ENCODE data around the gene NCOA7. TPM values are rescaled to one million over a fixed set of nuclear protein-coding genes. Genes with fewer than 3 reads are reported as not detected.

The NCOA7 gene
- total and polyA plus RNA-seq, 10 of the 15 experiments (the other 5 are each of a cell fraction or from before 2014, with no cell fraction given): 18.9 to 50.3 (median 34.2) TPM

DNA sequence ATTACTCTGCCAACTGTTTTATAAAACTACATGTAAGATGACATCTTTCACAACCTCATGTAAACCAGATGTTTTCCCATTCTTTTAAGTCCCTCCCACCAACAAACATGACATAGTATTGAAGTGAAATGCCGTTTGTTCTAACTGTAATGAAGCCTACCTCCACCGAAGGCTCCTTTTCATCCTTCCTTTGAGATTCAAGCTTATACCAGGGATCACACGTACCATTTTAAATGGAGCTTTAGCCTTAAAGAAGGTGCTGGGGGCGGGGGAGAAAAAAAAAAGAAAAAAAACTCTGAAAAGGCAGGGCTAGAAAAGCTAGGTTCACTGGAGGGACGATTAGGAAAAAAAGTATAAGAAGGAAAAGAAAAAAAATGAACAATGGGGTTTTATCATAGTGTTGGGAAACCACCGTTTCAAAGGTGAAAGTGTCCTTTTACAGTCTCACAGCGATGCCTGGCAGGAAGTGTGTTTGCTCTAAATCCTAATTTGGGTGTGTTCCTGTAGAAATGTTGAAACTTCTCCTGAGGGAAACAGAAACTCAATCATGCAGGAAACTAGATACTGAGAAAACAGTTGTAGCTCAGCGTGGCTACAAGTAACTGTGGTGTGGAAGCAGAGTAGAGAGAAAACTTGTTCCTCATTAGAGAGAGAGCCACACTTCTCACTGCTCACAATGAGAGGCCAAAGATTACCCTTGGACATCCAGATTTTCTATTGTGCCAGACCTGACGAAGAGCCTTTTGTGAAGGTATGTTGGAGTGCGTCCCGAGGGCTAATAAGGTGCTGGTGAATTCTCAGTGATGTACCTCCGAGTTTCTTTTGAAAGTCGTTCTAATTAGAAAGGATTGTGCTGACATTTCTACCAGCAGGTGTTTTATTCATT, 128.2 kb downstream of the NCOA7 start (continued):
- TF ChIP-seq MEF2A (IDR thresholded peaks at IDR 0.05; ENCODE audit: insufficient read depth, low read depth, low read length): 0 out of 2 replicates have a peak, but pooled peaks have one; percentile 6
- peak; percentile 61; the same call in 1 of the 2 replicates for TF ChIP-seq SMAD5 (IDR thresholded peaks at IDR 0.05; ENCODE audit: low read depth)
- TF ChIP-seq, protein P1, sequence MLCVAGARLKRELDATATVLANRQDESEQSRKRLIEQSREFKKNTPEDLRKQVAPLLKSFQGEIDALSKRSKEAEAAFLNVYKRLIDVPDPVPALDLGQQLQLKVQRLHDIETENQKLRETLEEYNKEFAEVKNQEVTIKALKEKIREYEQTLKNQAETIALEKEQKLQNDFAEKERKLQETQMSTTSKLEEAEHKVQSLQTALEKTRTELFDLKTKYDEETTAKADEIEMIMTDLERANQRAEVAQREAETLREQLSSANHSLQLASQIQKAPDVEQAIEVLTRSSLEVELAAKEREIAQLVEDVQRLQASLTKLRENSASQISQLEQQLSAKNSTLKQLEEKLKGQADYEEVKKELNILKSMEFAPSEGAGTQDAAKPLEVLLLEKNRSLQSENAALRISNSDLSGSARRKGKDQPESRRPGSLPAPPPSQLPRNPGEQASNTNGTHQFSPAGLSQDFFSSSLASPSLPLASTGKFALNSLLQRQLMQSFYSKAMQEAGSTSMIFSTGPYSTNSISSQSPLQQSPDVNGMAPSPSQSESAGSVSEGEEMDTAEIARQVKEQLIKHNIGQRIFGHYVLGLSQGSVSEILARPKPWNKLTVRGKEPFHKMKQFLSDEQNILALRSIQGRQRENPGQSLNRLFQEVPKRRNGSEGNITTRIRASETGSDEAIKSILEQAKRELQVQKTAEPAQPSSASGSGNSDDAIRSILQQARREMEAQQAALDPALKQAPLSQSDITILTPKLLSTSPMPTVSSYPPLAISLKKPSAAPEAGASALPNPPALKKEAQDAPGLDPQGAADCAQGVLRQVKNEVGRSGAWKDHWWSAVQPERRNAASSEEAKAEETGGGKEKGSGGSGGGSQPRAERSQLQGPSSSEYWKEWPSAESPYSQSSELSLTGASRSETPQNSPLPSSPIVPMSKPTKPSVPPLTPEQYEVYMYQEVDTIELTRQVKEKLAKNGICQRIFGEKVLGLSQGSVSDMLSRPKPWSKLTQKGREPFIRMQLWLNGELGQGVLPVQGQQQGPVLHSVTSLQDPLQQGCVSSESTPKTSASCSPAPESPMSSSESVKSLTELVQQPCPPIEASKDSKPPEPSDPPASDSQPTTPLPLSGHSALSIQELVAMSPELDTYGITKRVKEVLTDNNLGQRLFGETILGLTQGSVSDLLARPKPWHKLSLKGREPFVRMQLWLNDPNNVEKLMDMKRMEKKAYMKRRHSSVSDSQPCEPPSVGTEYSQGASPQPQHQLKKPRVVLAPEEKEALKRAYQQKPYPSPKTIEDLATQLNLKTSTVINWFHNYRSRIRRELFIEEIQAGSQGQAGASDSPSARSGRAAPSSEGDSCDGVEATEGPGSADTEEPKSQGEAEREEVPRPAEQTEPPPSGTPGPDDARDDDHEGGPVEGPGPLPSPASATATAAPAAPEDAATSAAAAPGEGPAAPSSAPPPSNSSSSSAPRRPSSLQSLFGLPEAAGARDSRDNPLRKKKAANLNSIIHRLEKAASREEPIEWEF (IDR thresholded peaks at IDR 0.05; ENCODE audit: insufficient replicate concordance, low read depth, low read length): peak; percentile 24
- peak; percentile 82; the same call in 1 of the 2 replicates for TF ChIP-seq STAT3 (IDR thresholded peaks at IDR 0.05; ENCODE audit: low read depth, low read length)
- peak; percentile 44 for TF ChIP-seq CREB1 (IDR thresholded peaks at IDR 0.05; ENCODE audit: low read depth)
- TF ChIP-seq KLF5 (IDR thresholded peaks at IDR 0.05; ENCODE audit: partially characterized antibody): peak; percentile 69
- no peak for TF ChIP-seq TCF7 (IDR thresholded peaks at IDR 0.05; ENCODE audit: borderline replicate concordance)
- TF ChIP-seq, protein P2, sequence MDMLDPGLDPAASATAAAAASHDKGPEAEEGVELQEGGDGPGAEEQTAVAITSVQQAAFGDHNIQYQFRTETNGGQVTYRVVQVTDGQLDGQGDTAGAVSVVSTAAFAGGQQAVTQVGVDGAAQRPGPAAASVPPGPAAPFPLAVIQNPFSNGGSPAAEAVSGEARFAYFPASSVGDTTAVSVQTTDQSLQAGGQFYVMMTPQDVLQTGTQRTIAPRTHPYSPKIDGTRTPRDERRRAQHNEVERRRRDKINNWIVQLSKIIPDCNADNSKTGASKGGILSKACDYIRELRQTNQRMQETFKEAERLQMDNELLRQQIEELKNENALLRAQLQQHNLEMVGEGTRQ (IDR thresholded peaks at IDR 0.05; ENCODE audit: borderline replicate concordance, low read depth, low read length): no peak
- TF ChIP-seq IKZF1 (conservative IDR thresholded peaks at IDR 0.05): peak; percentile 79
- no peak for TF ChIP-seq TCF3 (IDR thresholded peaks at IDR 0.05; ENCODE audit: borderline replicate concordance, insufficient read depth, low read depth, low read length)
- peak; percentile 78; the same call in 1 of the 2 replicates for TF ChIP-seq TAF1 (IDR thresholded peaks at IDR 0.05; ENCODE audit: borderline replicate concordance, low read depth, low read length)
- no peak for TF ChIP-seq JUND (IDR thresholded peaks at IDR 0.05; ENCODE audit: low read depth, low read length)
- TF ChIP-seq, protein P3, sequence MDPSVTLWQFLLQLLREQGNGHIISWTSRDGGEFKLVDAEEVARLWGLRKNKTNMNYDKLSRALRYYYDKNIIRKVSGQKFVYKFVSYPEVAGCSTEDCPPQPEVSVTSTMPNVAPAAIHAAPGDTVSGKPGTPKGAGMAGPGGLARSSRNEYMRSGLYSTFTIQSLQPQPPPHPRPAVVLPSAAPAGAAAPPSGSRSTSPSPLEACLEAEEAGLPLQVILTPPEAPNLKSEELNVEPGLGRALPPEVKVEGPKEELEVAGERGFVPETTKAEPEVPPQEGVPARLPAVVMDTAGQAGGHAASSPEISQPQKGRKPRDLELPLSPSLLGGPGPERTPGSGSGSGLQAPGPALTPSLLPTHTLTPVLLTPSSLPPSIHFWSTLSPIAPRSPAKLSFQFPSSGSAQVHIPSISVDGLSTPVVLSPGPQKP (IDR thresholded peaks at IDR 0.05; ENCODE audit: low read depth, low read length): peak; percentile 100
- TF ChIP-seq NFIC (IDR thresholded peaks at IDR 0.05; ENCODE audit: low read depth, low read length): peak; percentile 67
- TF ChIP-seq RELA (IDR thresholded peaks at IDR 0.05; ENCODE audit: borderline replicate concordance, partially characterized antibody): peak; percentile 42
- peak; percentile 53; the same call in 1 of the 2 replicates for TF ChIP-seq MTA3 (IDR thresholded peaks at IDR 0.05; ENCODE audit: borderline replicate concordance, low read length)
- TF ChIP-seq, protein P4, sequence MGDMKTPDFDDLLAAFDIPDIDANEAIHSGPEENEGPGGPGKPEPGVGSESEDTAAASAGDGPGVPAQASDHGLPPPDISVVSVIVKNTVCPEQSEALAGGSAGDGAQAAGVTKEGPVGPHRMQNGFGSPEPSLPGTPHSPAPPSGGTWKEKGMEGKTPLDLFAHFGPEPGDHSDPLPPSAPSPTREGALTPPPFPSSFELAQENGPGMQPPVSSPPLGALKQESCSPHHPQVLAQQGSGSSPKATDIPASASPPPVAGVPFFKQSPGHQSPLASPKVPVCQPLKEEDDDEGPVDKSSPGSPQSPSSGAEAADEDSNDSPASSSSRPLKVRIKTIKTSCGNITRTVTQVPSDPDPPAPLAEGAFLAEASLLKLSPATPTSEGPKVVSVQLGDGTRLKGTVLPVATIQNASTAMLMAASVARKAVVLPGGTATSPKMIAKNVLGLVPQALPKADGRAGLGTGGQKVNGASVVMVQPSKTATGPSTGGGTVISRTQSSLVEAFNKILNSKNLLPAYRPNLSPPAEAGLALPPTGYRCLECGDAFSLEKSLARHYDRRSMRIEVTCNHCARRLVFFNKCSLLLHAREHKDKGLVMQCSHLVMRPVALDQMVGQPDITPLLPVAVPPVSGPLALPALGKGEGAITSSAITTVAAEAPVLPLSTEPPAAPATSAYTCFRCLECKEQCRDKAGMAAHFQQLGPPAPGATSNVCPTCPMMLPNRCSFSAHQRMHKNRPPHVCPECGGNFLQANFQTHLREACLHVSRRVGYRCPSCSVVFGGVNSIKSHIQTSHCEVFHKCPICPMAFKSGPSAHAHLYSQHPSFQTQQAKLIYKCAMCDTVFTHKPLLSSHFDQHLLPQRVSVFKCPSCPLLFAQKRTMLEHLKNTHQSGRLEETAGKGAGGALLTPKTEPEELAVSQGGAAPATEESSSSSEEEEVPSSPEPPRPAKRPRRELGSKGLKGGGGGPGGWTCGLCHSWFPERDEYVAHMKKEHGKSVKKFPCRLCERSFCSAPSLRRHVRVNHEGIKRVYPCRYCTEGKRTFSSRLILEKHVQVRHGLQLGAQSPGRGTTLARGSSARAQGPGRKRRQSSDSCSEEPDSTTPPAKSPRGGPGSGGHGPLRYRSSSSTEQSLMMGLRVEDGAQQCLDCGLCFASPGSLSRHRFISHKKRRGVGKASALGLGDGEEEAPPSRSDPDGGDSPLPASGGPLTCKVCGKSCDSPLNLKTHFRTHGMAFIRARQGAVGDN (IDR thresholded peaks at IDR 0.05): no peak; the same call in 1 of the 2 replicates

Measured in GM12878 (cell line).